HCEC 1CT (cell line): ENCODE data around the gene PPP1R14B.

Source experiments
- DNase-seq: peaks from one replicate; pipeline ENCODE4 v3.0.0-alpha.2; 2017

Gene PPP1R14B

GRCh38 chr11:64229744-64230170 lies 17.0 kb downstream of the PPP1R14B start:
- no peak for DNase-seq

- no peak for DNase-seq
These were observed 17.5 kb downstream of the PPP1R14B start for GRCh38 chr11:64229090-64229743.

DNA sequence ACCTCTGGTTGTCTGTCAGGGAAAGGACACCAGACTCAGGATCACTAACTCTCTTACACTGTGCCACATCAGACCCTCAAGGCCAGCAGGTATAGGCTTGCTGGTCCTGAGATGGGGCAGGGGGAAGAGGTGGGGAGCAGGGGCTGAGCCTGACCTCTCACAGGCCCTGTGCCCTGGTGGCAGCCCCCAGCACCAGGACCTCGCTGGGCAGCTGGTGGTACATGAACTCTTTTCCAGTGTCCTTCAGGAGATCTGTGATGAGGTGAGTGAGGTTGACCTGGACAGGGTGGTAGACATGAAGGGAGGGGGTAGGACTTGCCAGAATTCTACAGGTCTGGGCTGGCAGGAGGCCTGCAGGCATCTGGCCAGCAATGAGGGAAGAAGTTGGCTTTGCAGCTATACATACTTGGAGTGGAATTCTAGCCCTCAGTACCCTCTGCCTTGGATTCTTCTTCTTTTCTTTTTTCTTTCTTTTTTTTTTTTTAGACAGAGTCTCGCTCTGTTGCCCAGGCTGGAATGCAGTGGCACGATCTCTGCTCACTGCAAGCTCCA lies 19.3 kb downstream of the PPP1R14B start:
- DNase-seq = no peak

DNA sequence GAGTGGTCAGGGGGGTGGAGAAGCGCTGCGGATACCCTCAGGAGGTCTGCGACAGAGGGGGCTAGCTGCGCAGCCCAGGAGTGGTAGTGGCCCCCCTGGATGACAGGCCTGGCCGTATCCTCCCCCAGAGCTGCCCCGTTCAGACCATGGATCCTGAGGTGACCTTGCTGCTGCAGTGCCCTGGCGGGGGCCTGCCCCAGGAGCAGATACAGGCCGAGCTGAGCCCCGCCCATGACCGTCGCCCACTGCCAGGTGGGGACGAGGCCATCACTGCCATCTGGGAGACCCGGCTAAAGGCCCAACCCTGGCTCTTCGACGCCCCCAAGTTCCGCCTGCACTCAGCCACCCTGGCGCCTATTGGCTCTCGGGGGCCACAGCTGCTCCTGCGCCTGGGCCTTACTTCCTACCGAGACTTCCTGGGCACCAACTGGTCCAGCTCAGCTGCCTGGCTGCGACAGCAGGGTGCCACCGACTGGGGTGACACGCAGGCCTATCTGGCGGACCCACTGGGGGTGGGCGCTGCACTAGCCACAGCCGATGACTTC lies 20.2 kb downstream of the PPP1R14B start:
- no peak for DNase-seq

DNA sequence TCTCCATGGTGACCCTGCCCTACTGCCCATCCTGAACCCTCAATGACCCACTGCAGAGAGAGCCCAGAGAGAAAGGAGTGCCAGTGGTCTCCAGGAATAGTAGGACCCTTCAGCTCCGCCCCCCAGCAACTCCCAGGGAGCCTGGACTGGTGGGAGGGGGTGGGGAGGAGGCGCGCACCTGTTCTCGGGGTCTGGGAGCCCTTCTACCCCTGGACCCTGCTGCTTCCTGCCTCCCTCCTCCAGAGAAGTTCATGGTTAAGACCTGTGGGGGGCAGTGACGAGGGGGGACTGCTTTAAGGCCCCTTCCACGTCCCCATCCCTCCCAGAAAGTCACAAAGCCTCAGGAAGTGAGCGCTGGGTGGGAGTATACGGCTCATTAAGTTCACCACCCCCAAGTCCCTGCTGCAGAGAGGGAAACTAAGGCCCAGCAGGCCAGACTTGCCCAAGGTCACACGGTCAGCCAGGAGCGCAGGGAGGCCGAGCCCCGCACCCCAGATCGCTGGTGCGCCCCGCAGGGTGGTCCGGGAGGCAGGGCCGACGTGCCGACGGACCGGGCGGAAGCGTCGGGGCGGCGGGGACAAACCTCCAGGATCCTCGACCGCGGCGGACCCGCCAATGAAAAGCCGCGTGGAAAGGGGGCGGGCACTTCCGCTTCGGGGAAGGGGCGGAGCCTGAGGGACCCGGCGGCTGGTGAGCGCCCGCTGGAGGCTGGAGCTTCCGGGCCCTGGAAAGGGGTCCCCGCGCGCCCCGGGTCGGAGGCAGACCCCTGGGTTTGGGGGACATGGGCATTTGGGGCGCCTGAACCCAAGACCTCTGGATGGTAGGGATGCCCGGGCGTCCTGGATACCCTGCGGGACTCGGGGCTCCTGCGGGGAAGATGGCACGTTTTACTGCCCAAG lies 20.9 kb downstream of the PPP1R14B start, which contains the start of the genes NUDT22 and TRPT1:
TSS of gene NUDT22 (plus strand) at position 667 of the 899 bp plus-strand sequence. CDS start 379 bp downstream, outside the sequence.
TSS of gene TRPT1 (minus strand) at position 579 of the 899 bp plus-strand sequence. CDS start at position 253, 326 bp downstream.
- peak; percentile 69 for DNase-seq

DNA sequence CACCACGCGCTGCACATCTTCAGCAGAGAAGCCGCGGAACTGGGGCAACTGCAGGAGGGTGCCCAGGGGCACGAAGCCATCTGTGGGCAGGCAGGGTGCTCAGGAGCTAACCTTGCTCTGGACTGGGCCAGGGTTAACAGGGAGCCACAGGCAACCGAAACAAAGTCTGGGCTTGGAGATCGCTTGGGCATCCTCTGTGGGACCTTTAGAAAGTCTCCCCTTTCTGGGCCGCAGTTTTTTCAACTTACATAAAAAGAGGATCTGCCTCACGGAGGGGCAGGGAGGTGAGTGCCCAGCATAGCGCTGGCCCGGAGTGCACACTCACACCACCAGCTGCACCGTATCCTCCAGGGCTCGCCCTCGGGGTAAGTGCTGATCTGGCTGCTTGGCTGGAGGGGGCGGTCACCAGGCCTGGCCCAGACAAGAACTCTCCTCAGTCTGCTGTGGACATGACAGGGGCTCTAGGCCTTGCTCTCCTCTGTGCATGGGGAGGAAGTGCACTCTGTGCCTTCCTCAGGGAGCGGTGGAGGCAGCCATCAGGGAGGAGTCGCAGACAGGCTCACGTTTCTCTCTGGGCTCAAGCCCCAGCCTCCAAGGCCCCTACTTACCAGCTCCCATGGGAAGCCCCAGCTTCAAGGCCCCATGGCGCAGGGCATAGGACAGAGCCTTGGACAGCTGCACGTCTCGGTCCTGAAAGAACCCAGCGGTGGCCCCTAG lies 21.7 kb downstream of the PPP1R14B start:
- no peak for DNase-seq

DNA sequence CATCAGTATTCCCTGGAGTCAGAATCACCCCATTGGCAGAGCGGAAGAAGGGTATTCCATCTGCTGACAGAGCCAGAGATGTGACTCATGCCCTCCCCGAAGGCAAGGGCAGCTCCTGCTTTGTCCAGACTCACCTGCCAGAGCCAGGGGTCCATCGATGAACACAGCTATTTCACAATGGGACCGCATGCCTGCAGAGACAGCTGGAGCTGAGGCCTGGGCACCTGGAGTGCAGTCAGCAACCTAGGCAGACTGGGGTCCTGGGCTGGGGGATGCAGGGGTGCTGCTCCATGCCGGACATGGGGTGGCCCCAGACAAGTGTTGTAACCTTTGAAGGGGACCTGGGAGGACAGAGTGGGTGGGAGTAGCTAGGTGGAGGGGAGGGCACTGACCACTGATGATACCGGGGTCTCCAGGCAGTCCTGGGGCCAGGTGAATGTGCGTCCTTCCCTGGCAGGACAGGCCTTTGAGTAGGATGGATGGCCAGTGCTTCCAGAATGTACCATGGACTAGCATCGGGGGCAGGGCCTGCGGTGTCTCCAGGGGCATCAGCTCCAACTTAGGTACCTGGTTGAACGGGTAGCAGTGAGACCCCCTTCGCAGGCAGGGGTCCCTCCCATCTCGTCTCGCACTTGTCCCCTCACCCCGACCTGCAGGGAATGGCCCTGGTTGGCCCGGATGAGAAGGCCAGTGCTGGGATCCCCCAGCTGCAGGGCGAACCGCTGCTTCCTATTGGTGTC lies 22.4 kb downstream of the PPP1R14B start:
- DNase-seq = no peak

DNA sequence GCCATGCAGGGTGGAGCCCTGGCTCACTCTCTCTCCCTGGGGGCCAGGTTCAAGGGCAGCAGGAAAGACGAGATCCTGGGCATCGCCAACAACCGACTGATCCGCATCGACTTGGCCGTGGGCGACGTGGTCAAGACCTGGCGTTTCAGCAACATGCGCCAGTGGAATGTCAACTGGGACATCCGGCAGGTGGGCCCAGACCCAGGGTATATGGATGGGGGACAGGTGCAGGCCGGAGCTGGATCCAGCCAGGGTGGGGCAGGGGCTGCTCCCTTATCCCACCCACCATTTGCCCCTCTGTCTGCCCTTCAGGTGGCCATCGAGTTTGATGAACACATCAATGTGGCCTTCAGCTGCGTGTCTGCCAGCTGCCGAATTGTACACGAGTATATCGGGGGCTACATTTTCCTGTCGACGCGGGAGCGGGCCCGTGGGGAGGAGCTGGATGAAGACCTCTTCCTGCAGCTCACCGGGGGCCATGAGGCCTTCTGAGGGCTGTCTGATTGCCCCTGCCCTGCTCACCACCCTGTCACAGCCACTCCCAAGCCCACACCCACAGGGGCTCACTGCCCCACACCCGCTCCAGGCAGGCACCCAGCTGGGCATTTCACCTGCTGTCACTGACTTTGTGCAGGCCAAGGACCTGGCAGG lies 23.6 kb downstream of the PPP1R14B start:
- no peak for DNase-seq

DNA sequence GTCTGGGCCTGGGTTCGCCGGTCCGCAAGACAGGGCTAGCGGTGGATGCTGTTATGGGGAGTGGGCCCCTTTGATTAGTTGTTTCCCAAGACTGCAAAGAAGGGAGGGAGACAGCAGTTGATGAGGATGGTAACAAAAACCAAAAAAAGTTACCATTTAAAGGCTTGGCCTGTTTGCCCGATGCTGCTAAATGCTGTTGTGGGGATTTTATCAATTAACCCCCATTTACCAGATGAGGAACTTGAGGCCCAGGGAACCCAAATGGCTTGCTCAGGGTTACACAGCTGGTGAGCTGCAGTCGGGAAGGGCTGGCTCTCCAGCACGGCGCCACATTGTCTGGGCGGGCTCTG lies 24.1 kb downstream of the PPP1R14B start:
- DNase-seq = no peak

DNA sequence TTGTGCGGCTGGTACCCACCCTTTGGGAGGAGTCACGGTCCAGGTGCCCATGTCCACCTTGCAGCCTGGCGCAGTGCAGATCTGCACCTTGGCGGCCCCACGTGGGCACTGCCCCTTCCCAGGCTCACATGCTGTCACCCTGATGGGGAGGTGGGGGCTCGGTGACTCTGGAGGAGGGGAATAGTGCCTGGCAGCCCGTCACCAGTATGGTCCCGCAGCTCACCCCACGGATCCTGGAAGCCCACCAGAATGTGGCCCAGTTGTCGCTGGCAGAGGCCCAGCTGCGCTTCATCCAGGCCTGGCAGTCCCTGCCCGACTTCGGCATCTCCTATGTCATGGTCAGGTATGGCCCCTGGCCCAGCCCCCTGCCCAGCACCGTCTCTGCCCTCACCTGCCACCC lies 25.9 kb downstream of the PPP1R14B start:
- DNase-seq = no peak

DNA sequence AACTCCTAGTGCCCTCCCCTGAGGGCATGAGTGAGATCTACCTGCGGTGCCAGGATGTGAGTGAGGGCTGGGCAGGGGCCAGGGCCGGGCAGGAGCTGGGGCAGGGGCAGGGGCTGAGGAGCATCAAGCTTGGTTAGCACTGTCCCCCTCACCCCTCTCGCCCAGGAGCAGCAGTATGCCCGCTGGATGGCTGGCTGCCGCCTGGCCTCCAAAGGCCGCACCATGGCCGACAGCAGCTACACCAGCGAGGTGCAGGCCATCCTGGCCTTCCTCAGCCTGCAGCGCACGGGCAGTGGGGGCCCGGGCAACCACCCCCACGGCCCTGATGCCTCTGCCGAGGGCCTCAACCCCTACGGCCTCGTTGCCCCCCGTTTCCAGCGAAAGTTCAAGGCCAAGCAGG lies 26.5 kb downstream of the PPP1R14B start:
- no peak for DNase-seq

DNA sequence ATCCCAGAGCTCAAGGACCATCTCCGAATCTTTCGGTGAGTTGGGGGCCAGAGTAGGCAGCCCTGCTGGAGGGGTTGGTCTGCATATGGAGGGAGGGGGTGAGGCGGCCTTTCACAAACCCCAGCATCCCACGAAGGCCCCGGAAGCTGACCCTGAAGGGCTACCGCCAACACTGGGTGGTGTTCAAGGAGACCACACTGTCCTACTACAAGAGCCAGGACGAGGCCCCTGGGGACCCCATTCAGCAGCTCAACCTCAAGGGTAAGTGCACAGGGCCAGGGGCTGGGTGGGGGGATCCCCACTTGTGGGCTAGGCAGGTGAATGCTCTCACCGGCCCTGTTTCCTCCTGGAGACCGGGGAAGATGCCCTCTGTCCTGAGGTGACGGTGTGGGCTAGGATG lies 27.0 kb downstream of the PPP1R14B start:
- DNase-seq = no peak

DNA sequence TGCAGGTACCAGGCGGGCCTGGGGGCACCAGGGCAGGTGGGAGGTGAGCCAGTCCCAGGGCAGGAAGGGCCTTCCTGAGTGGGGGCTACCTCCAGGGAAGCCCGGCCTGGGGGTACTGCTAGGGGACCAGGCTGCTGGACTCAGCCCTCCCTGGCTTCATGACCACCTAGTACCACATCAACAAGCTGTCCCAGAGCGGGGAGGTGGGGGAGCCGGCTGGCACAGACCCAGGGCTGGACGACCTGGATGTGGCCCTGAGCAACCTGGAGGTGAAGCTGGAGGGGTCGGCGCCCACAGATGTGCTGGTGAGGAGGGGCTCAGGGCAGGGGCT lies 27.4 kb downstream of the PPP1R14B start:
- DNase-seq = no peak

- DNase-seq = no peak
These were observed 28.0 kb downstream of the PPP1R14B start for GRCh38 chr11:64218628-64219353.

GRCh38 chr11:64216879-64217278 lies 29.9 kb downstream of the PPP1R14B start:
- no peak for DNase-seq

DNA sequence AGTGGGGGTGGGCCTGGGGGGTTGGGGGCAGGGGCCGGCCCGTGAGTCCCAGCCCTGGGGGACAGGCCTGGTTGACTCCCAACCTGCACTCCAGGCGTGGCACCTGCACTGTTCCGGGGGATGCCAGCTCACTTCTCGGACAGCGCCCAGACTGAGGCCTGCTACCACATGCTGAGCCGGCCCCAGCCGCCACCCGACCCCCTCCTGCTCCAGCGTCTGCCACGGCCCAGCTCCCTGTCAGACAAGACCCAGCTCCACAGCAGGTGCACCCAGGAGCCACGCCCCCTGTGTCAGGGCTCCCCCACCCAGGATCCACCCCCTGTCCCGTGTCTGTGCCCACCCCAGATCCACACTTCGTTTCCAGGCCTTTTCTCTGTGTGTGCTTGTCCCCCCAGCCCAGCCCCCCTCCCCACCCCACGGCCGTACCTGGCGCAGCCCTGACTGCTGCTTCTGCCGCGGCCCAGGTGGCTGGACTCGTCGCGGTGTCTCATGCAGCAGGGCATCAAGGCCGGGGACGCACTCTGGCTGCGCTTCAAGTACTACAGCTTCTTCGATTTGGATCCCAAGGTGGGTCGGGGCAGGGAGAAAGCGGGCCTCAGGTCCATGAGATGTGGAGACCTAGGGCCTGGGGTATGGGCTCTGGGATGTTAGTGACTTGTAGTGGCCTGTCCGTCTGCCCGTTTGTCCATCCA lies 35.4 kb downstream of the PPP1R14B start:
- no peak for DNase-seq

- no peak for DNase-seq
These were observed 36.3 kb downstream of the PPP1R14B start for GRCh38 chr11:64210301-64211020.

DNA sequence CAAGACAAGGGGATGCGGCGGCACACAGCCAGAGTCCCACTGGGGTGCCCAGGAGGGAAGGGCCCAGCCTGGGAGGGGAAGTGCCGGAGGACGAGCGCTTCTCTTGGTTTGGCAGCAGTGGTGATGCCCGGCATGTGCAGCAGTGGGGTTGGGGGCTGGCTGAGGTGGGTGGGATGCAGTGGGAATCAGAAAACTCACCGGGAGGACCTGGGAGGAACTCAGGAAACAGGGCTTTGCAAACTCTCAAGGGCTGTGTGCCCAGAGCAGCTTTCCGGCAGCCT lies 37.2 kb downstream of the PPP1R14B start:
- no peak for DNase-seq

- no peak for DNase-seq
These were observed 37.8 kb downstream of the PPP1R14B start for GRCh38 chr11:64208796-64209562.
